ENCODE data around the gene SNN. TPM values are rescaled to one million over a fixed set of nuclear protein-coding genes. Genes with fewer than 3 reads are reported as not detected.

SNN gene
- total and polyA plus RNA-seq, 9 of the 15 experiments (the other 6 are each of a cell fraction or from before 2014, with no cell fraction given) = 0.07 to 2.9 (median 1.9) TPM

DNA sequence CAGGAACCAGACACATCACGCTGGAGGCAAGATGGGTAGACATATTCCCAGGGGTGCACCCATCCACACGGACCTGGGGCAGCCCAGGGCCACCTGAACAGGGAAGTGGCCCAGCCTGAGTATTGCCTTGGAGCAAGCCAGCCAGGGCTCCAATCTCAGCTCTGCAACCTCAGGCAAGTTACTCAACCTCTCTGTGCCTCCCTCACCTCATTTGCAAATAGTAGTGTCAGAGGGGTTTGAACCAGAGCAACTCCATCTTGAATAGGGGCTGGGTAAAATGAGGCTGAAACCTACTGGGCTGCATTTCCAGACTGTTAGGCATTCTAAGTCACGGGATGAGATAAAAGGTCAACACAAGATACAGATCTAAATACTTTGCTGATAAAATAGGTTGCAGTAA is 35.1 kb upstream of the SNN start:
- no TSS peak for BruUV-seq (replicated peaks)
- no peak overlapping the region for H3K4me3 ChIP-seq
- H3K4me2 ChIP-seq (ENCODE audit: insufficient read depth, low read length) = no peak overlapping the region
- in situ Hi-C loops (cut with MboI) = no loop called here
- no peak overlapping the region for H2AFZ ChIP-seq (ENCODE audit: low read depth, low read length)
- no peaks in the 10 kb centered on the region for H3K9me3 ChIP-seq (replicated peaks; ENCODE audit: control insufficient read depth, insufficient read depth, low read depth, low read length)
- H4K20me1 ChIP-seq (replicated peaks; ENCODE audit: control insufficient read depth, insufficient read depth, low read length) = no peaks in the 10 kb centered on the region
- peaks cover 3 to 37% of the 10 kb centered on the region in 2 experiments; a peak in 4 of 5 replicates for H3K27me3 ChIP-seq (ENCODE audit: control insufficient read depth in 2 of 2, insufficient read depth in 2 of 2, low read length in 2 of 2)
- ChIA-PET CTCF (ENCODE audit: low intra/inter-chr PET ratio) (no interaction called here), POLR2A (no interaction called here)
- H3K9ac ChIP-seq (ENCODE audit: insufficient read depth in 1 of 2, low read depth in 2 of 2, low read length in 2 of 2) = no peak overlapping the region
- peaks cover 5 to 8% of the 10 kb centered on the region in 2 experiments; a peak in 4 of 5 replicates for H3K4me1 ChIP-seq (replicated peaks in 1 of 2; ENCODE audit: control insufficient read depth in 2 of 2, insufficient read depth in 2 of 2, low read length in 2 of 2)
- FAIRE-seq = no peak
- no peaks in the 10 kb centered on the region for H3K9me1 ChIP-seq (ENCODE audit: control insufficient read depth, insufficient read depth, low read length)
- intact Hi-C loops (cut with micrococcal nuclease) = no loop called here
- H3K36me3 ChIP-seq (ENCODE audit: control insufficient read depth, insufficient read depth, low read length) = no peaks in the 10 kb centered on the region
- no peak for ATAC-seq
- DNase-seq (ENCODE audit: extremely low read depth in 1 of 4, low spot score in 3 of 4) = no peak
- H3K27ac ChIP-seq (ENCODE audit: extremely low read depth, low read depth, low read length) = no peak overlapping the region
- no peaks in the 10 kb centered on the region for H3K79me2 ChIP-seq (ENCODE audit: control insufficient read depth, insufficient read depth, low read length)
- 8% methylated on average over 3 of the region's 3 CpGs for WGBS (ENCODE audit: insufficient coverage, low coverage, missing lambda C conversion rate)
- no peak for TF ChIP-seq HDAC3 (IDR thresholded peaks at IDR 0.05; ENCODE audit: borderline replicate concordance, partially characterized antibody)
- TF ChIP-seq ZC3H11A (IDR thresholded peaks at IDR 0.05; ENCODE audit: low read depth, low read length) = no peak
- TF ChIP-seq ZNF41 (CRISPR knock-in tag; conservative IDR thresholded peaks at IDR 0.05) = peak; percentile 42; the same call in 1 of the 2 replicates
- 0 out of 4 replicates have a peak, but pooled peaks of 1 of the 2 experiments have one; percentile 4 for TF ChIP-seq RCOR1 (IDR thresholded peaks at IDR 0.05; ENCODE audit: borderline replicate concordance in 1 of 2, low read depth in 2 of 2, low read length in 2 of 2)
- peak; percentile 93 for TF ChIP-seq ZNF76 (CRISPR knock-in tag; IDR thresholded peaks at IDR 0.05; ENCODE audit: borderline replicate concordance)
- 0 out of 2 replicates have a peak, but pooled peaks have one; percentile 39 for TF ChIP-seq MEF2D (tag; conservative IDR thresholded peaks at IDR 0.05; ENCODE audit: low read depth)
- peak; percentile 45; the same call in 1 of the 2 replicates for TF ChIP-seq PHTF2 (CRISPR knock-in tag; IDR thresholded peaks at IDR 0.05)
- no peak for TF ChIP-seq ZNF445 (CRISPR knock-in tag; IDR thresholded peaks at IDR 0.05; ENCODE audit: low read depth)
- TF ChIP-seq ZFP36 (IDR thresholded peaks at IDR 0.05; ENCODE audit: low read depth, low read length, partially characterized antibody) = peak; percentile 63
- TF ChIP-seq ZNF740 (CRISPR knock-in tag; IDR thresholded peaks at IDR 0.05) = no peak
- peak in 1 of 2 experiments; percentile 29; a peak in 1 of 4 replicates for TF ChIP-seq ZNF740 (tag; IDR thresholded peaks at IDR 0.05)
- TF ChIP-seq YY1 (IDR thresholded peaks at IDR 0.05; ENCODE audit: borderline replicate concordance in 1 of 3, control insufficient read depth in 1 of 3, extremely low read depth in 1 of 3, insufficient read depth in 3 of 3, insufficient read length in 1 of 3, insufficient replicate concordance in 2 of 3, low read depth in 1 of 3, low read length in 2 of 3) = no peak
- TF ChIP-seq HNRNPL (IDR thresholded peaks at IDR 0.05; ENCODE audit: low read depth, low read length) = no peak
- peak; percentile 9 for TF ChIP-seq RBM25 (IDR thresholded peaks at IDR 0.05; ENCODE audit: low read depth, low read length, severe bottlenecking)
- no peak for TF ChIP-seq HDAC2 (IDR thresholded peaks at IDR 0.05)
- TF ChIP-seq RNF219 (CRISPR knock-in tag; IDR thresholded peaks at IDR 0.05) = 0 out of 2 replicates have a peak, but pooled peaks have one; percentile 48
- no peak for TF ChIP-seq GABPB2 (CRISPR knock-in tag; conservative IDR thresholded peaks at IDR 0.05)
- TF ChIP-seq ZBTB7A (IDR thresholded peaks at IDR 0.05; ENCODE audit: borderline replicate concordance, control insufficient read depth, low read depth, low read length) = no peak
- TF ChIP-seq ZNF431 (CRISPR knock-in tag; IDR thresholded peaks at IDR 0.05) = no peak
- peak; percentile 79; the same call in 1 of the 2 replicates for TF ChIP-seq KLF6 (CRISPR knock-in tag; IDR thresholded peaks at IDR 0.05; ENCODE audit: borderline replicate concordance)
- TF ChIP-seq ZFX (CRISPR knock-in tag; IDR thresholded peaks at IDR 0.05) = no peak

All from K562 (cell line).